GM12874 (cell line): ENCODE data around the gene FAM161A.

Experiments
- CTCF ChIP-seq: IDR thresholded peaks from 2 replicates; pipeline ENCODE4 v1.5.1; 2011; ENCODE audit warnings: low read depth, mild to moderate bottlenecking, control low read depth, low read length, moderate library complexity; ENCODE audit not compliant: insufficient read depth

The FAM161A gene

GRCh38 chr2:61882850-61883249 is 29.0 kb upstream of the FAM161A start:
- TF ChIP-seq CTCF: no peak

GRCh38 chr2:61878761-61879160 is 24.9 kb upstream of the FAM161A start:
- no peak for TF ChIP-seq CTCF

GRCh38 chr2:61877571-61878245 is 23.8 kb upstream of the FAM161A start:
- TF ChIP-seq CTCF: no peak

- TF ChIP-seq CTCF: no peak
Measured at GRCh38 chr2:61876400-61876799, 22.5 kb upstream of the FAM161A start.

GRCh38 chr2:61862085-61862484 is 8.2 kb upstream of the FAM161A start:
- no peak for TF ChIP-seq CTCF

GRCh38 chr2:61857224-61857623 is 3.4 kb upstream of the FAM161A start:
- no peak for TF ChIP-seq CTCF

- TF ChIP-seq CTCF: no peak
Measured at GRCh38 chr2:61855318-61855613, 1.4 kb upstream of the FAM161A start.
